Measurements from ENCODE around the gene SSUH2. TPM values are rescaled to one million over a fixed set of nuclear protein-coding genes. Genes with fewer than 3 reads are reported as not detected.

SSUH2 gene
- total RNA-seq, 3 donors from 2014 or later, result 3.7 to 5.3 (median 4.5) TPM

GRCh38 chr3:8667463-8668091 lies 23.0 kb upstream of the SSUH2 start:
- intact Hi-C loops (cut with DNase I, micrococcal nuclease), result no loop called here
- DNase-seq (no peak), ATAC-seq (no peak)
- no peaks in the 10 kb centered on the region for H3K36me3 ChIP-seq (ENCODE audit: low read depth)
- H3K4me1 ChIP-seq (ENCODE audit: low read depth), result no peaks in the 10 kb centered on the region
- H3K9me3 ChIP-seq, result no peaks in the 10 kb centered on the region
- TF ChIP-seq CTCF (IDR thresholded peaks at IDR 0.05), result no peak
- no peak overlapping the region for H3K4me3 ChIP-seq

GRCh38 chr3:8665407-8665896 lies 20.9 kb upstream of the SSUH2 start:
- no peak for DNase-seq
- no peaks in the 10 kb centered on the region for H3K9me3 ChIP-seq
- intact Hi-C loops (cut with DNase I, micrococcal nuclease), result no loop called here
- H3K4me3 ChIP-seq, result no peak overlapping the region
- no peak for ATAC-seq
- TF ChIP-seq CTCF (IDR thresholded peaks at IDR 0.05), result no peak
- H3K36me3 ChIP-seq (ENCODE audit: low read depth), result no peaks in the 10 kb centered on the region
- no peaks in the 10 kb centered on the region for H3K4me1 ChIP-seq (ENCODE audit: low read depth)

- ATAC-seq, result peak; percentile 76
- Histone ChIP-seq H3K9me3 (no peaks in the 10 kb centered on the region), H3K4me3 (no peak overlapping the region), H3K4me1 (ENCODE audit: low read depth) (no peaks in the 10 kb centered on the region), H3K36me3 (ENCODE audit: low read depth) (no peaks in the 10 kb centered on the region)
- TF ChIP-seq CTCF (IDR thresholded peaks at IDR 0.05), result peak; percentile 34
- DNase-seq, result peak in 1 of 3 donors; percentile 88
- intact Hi-C loops (cut with DNase I, micrococcal nuclease), result no loop called here
Measured at GRCh38 chr3:8663177-8664061, 18.8 kb upstream of the SSUH2 start.

- H3K4me1 ChIP-seq (ENCODE audit: low read depth), result peaks cover 7% of the 10 kb centered on the region
- ATAC-seq, result no peak
- intact Hi-C loops (cut with DNase I, micrococcal nuclease), result no loop called here
- no peaks in the 10 kb centered on the region for H3K36me3 ChIP-seq (ENCODE audit: low read depth)
- H3K9me3 ChIP-seq, result no peaks in the 10 kb centered on the region
- DNase-seq, result no peak
- no peak overlapping the region for H3K4me3 ChIP-seq
- no peak for TF ChIP-seq CTCF (IDR thresholded peaks at IDR 0.05)
Measured at GRCh38 chr3:8662594-8662993, 18.0 kb upstream of the SSUH2 start.

GRCh38 chr3:8660175-8661118 lies 15.8 kb upstream of the SSUH2 start:
- TF ChIP-seq CTCF (IDR thresholded peaks at IDR 0.05), result no peak
- H3K9me3 ChIP-seq, result no peaks in the 10 kb centered on the region
- H3K4me3 ChIP-seq, result no peak overlapping the region
- H3K4me1 ChIP-seq (ENCODE audit: low read depth), result peaks cover 7% of the 10 kb centered on the region
- DNase-seq (no peak), ATAC-seq (no peak)
- no peaks in the 10 kb centered on the region for H3K36me3 ChIP-seq (ENCODE audit: low read depth)
- intact Hi-C loops (cut with DNase I, micrococcal nuclease), result no loop called here

All from mucosa of descending colon (tissue), 3 donors.